ENCODE data around the gene HMCES. TPM values are rescaled to one million over a fixed set of nuclear protein-coding genes. Genes with fewer than 3 reads are reported as not detected.

Gene HMCES
- total and polyA plus RNA-seq, 2 donors (not counting 1 experiment from before 2014, with no cell fraction given): 22.5 to 35.6 TPM

Small RNAs within 50 kb of the gene (small RNA-seq; reads per million reads assigned to genes)
- not detected for gene MIR6826 (ENCODE audit: insufficient read length, low read depth, low replicate concordance)

Other genes with a start within 250 kb of the HMCES start
- not detected in 2 replicates for gene GP9, start 218.1 kb upstream of the HMCES start, total RNA-seq
- 0.45 TPM in 1 of 2 replicates, not detected in the other for gene GP9, start 218.1 kb upstream of the HMCES start, polyA plus RNA-seq
- 14.3 and 15.9 TPM in 2 replicates for gene RAB43, start 157.1 kb upstream of the HMCES start, total RNA-seq
- 7.6 and 9.6 TPM in 2 replicates for gene RAB43, start 157.1 kb upstream of the HMCES start, polyA plus RNA-seq
- 42.2 and 49.6 TPM in 2 replicates for gene ISY1, start 117.8 kb upstream of the HMCES start, total RNA-seq
- 20.1 and 26.4 TPM in 2 replicates for gene ISY1, start 117.8 kb upstream of the HMCES start, polyA plus RNA-seq
- 294 and 304 TPM in 2 replicates for gene CNBP, start 95.0 kb upstream of the HMCES start, total RNA-seq
- 167 and 192 TPM in 2 replicates for gene CNBP, start 95.0 kb upstream of the HMCES start, polyA plus RNA-seq
- 85.9 and 87.6 TPM in 2 replicates for gene COPG1, start 29.3 kb upstream of the HMCES start, total RNA-seq
- 48.9 and 56.0 TPM in 2 replicates for gene COPG1, start 29.3 kb upstream of the HMCES start, polyA plus RNA-seq
- gene EFCAB12, start 149.8 kb downstream of the HMCES start, total RNA-seq: 6.2 and 6.5 TPM in 2 replicates
- 3.1 and 3.5 TPM in 2 replicates for gene EFCAB12, start 149.8 kb downstream of the HMCES start, polyA plus RNA-seq
- 140 and 144 TPM in 2 replicates for gene MBD4, start 161.1 kb downstream of the HMCES start, total RNA-seq
- gene MBD4, start 161.1 kb downstream of the HMCES start, polyA plus RNA-seq: 89.7 and 95.7 TPM in 2 replicates
- gene IFT122, start 161.4 kb downstream of the HMCES start, total RNA-seq: 28.7 and 34.3 TPM in 2 replicates
- gene IFT122, start 161.4 kb downstream of the HMCES start, polyA plus RNA-seq: 14.0 and 15.9 TPM in 2 replicates
- gene RHO, start 249.8 kb downstream of the HMCES start, total RNA-seq: 0.10 TPM in 1 of 2 replicates, not detected in the other
- 0.04 TPM in 1 of 2 replicates, not detected in the other for gene RHO, start 249.8 kb downstream of the HMCES start, polyA plus RNA-seq

All from B cell (primary cell).